ENCODE results near the gene POLH. TPM values are rescaled to one million over a fixed set of nuclear protein-coding genes. Genes with fewer than 3 reads are reported as not detected.

POLH gene
- total RNA-seq, 1 experiment from 2014 or later, result 31.9 TPM

GRCh38 chr6:43570876-43571441 is 5.0 kb upstream of the POLH start:
- no peaks in the 10 kb centered on the region for H3K9me3 Mint-ChIP-seq (ENCODE audit: low read depth, unreplicated experiment)
- peaks cover 8% of the 10 kb centered on the region for H3K4me1 Mint-ChIP-seq (ENCODE audit: low read depth, unreplicated experiment)
- H3K4me3 Mint-ChIP-seq (ENCODE audit: low read depth, unreplicated experiment), result no peak overlapping the region
- peaks cover 72% of the 10 kb centered on the region for H3K36me3 Mint-ChIP-seq (ENCODE audit: insufficient read depth, unreplicated experiment)
- intact Hi-C loops (cut with micrococcal nuclease; ENCODE audit: unreplicated experiment), result no loop called here
- CTCF ChIA-PET, result no interaction called here
- BruUV-seq (replicated peaks), result no TSS peak
- DNase-seq, result no peak
- TF ChIP-seq CTCF (IDR thresholded peaks at IDR 0.05; ENCODE audit: unreplicated experiment), result no peak
- no peaks in the 10 kb centered on the region for H3K27me3 Mint-ChIP-seq (ENCODE audit: unreplicated experiment)
- H3K27ac Mint-ChIP-seq (ENCODE audit: unreplicated experiment), result peak overlapping the region; percentile 39

GRCh38 chr6:43572015-43572414 is 4.0 kb upstream of the POLH start:
- Mint-ChIP-seq H3K4me1 (ENCODE audit: low read depth, unreplicated experiment) (peaks cover 8% of the 10 kb centered on the region), H3K9me3 (ENCODE audit: low read depth, unreplicated experiment) (no peaks in the 10 kb centered on the region), H3K4me3 (ENCODE audit: low read depth, unreplicated experiment) (no peak overlapping the region), H3K36me3 (ENCODE audit: insufficient read depth, unreplicated experiment) (peaks cover 74% of the 10 kb centered on the region), H3K27me3 (ENCODE audit: unreplicated experiment) (no peaks in the 10 kb centered on the region), H3K27ac (ENCODE audit: unreplicated experiment) (no peak overlapping the region)
- no peak for TF ChIP-seq CTCF (IDR thresholded peaks at IDR 0.05; ENCODE audit: unreplicated experiment)
- no peak for DNase-seq
- intact Hi-C loops (cut with micrococcal nuclease; ENCODE audit: unreplicated experiment), result no loop called here
- TSS peak; percentile 7 for BruUV-seq (replicated peaks)
- CTCF ChIA-PET, result interaction anchor here (0.6 kb wide), 1 partner anchor 21 kb away, joined by 3 read pairs; no protein-coding TSS in a partner anchor

GRCh38 chr6:43575105-43575771 is 747 bp upstream of the POLH start:
- peak; percentile 51 for DNase-seq
- peak overlapping the region; percentile 100 for H3K4me3 Mint-ChIP-seq (ENCODE audit: low read depth, unreplicated experiment)
- no TSS peak for BruUV-seq (replicated peaks)
- CTCF ChIA-PET, result interaction anchor here (1.5 kb wide), 1 partner anchor 11 kb away, joined by 3 read pairs; no protein-coding TSS in a partner anchor
- peaks cover 59% of the 10 kb centered on the region for H3K36me3 Mint-ChIP-seq (ENCODE audit: insufficient read depth, unreplicated experiment)
- peak overlapping the region; percentile 96 for H3K27ac Mint-ChIP-seq (ENCODE audit: unreplicated experiment)
- TF ChIP-seq CTCF (IDR thresholded peaks at IDR 0.05; ENCODE audit: unreplicated experiment), result no peak
- peaks cover 34% of the 10 kb centered on the region for H3K4me1 Mint-ChIP-seq (ENCODE audit: low read depth, unreplicated experiment)
- intact Hi-C loops (cut with micrococcal nuclease; ENCODE audit: unreplicated experiment), result no loop called here
- H3K9me3 Mint-ChIP-seq (ENCODE audit: low read depth, unreplicated experiment), result no peaks in the 10 kb centered on the region
- H3K27me3 Mint-ChIP-seq (ENCODE audit: unreplicated experiment), result no peaks in the 10 kb centered on the region

GRCh38 chr6:43578748-43579147 is 2.8 kb downstream of the POLH start:
- peak overlapping the region; percentile 23 for H3K4me3 Mint-ChIP-seq (ENCODE audit: low read depth, unreplicated experiment)
- intact Hi-C loops (cut with micrococcal nuclease; ENCODE audit: unreplicated experiment), result no loop called here
- no peaks in the 10 kb centered on the region for H3K9me3 Mint-ChIP-seq (ENCODE audit: low read depth, unreplicated experiment)
- no peak for TF ChIP-seq CTCF (IDR thresholded peaks at IDR 0.05; ENCODE audit: unreplicated experiment)
- peak overlapping the region; percentile 96 for H3K27ac Mint-ChIP-seq (ENCODE audit: unreplicated experiment)
- H3K4me1 Mint-ChIP-seq (ENCODE audit: low read depth, unreplicated experiment), result peaks cover 26% of the 10 kb centered on the region
- CTCF ChIA-PET, result no interaction called here
- no peaks in the 10 kb centered on the region for H3K27me3 Mint-ChIP-seq (ENCODE audit: unreplicated experiment)
- H3K36me3 Mint-ChIP-seq (ENCODE audit: insufficient read depth, unreplicated experiment), result peaks cover 50% of the 10 kb centered on the region
- DNase-seq, result no peak
- no TSS peak for BruUV-seq (replicated peaks)
